Spleen (tissue), 11 donors: ENCODE results near the gene RNF128. TPM values are rescaled to one million over a fixed set of nuclear protein-coding genes. Genes with fewer than 3 reads are reported as not detected.

Experiments used
- DNase-seq: peaks from one replicate; pipeline ENCODE4 v3.0.0-alpha.2; 2020
- H3K27ac ChIP-seq, 8 donors: fragments of 200-600 bp; sonication (generic) in 7 of 8; 1 replicate in 4 of 8; 2 replicates in 4 of 8; pipeline versions ENCODE4 v1.5.0 to v1.8.0; 2016 to 2021; ENCODE audit warnings: inconsistent platforms in 4 of 8, mild to moderate bottlenecking in 4 of 8, moderate library complexity in 1 of 8
- H3K27me3 ChIP-seq, 7 donors: fragments of 200-600 bp; sonication (generic) in 6 of 7; replicated peaks in 1 of 7; 1 replicate in 4 of 7; 2 replicates in 3 of 7; pipeline versions ENCODE4 v1.5.0 to v1.8.0; 2016 to 2021; ENCODE audit warnings: inconsistent platforms in 3 of 7, mild to moderate bottlenecking in 1 of 7
- H3K36me3 ChIP-seq, 6 donors: fragments of 200-600 bp; sonication (generic) in 5 of 6; 1 replicate in 4 of 6; 2 replicates in 2 of 6; pipeline versions ENCODE4 v1.5.0 to v1.8.0; 2016 to 2021; ENCODE audit warnings: inconsistent platforms in 2 of 6
- H3K4me1 ChIP-seq, 6 donors: fragments of 200-600 bp; sonication (generic) in 5 of 6; 1 replicate in 3 of 6; 2 replicates in 3 of 6; pipeline versions ENCODE4 v1.5.0 to v1.8.0; 2016 to 2021; ENCODE audit warnings: inconsistent platforms in 3 of 6
- H3K4me3 ChIP-seq, 8 donors: fragments of 200-600 bp; sonication (generic) in 7 of 8; 1 replicate in 4 of 8; 2 replicates in 4 of 8; pipeline versions ENCODE4 v1.5.0 to v1.8.0; 2016 to 2021; ENCODE audit warnings: inconsistent platforms in 4 of 8, mild to moderate bottlenecking in 4 of 8, moderate library complexity in 2 of 8
- H3K9me3 ChIP-seq, 8 donors: fragments of 200-600 bp; sonication (generic) in 7 of 8; 1 replicate in 4 of 8; 2 replicates in 4 of 8; pipeline versions ENCODE4 v1.5.0 to v1.8.0; 2016 to 2021; ENCODE audit warnings: inconsistent platforms in 4 of 8
- POLR2A ChIP-seq, 3 donors: fragments of 450-650 bp; IDR thresholded peaks; one replicate each; pipeline ENCODE4 v1.5.1; 2017; ENCODE audit warnings: antibody characterized with exemption in 3 of 3, mild to moderate bottlenecking in 1 of 3
- POLR2AphosphoS5 ChIP-seq, 3 donors: sonication (generic); formaldehyde crosslinking; IDR thresholded peaks; one replicate each; pipeline ENCODE4 v1.5.1; 2017; ENCODE audit warnings: antibody characterized with exemption in 3 of 3
- whole genome bisulfite sequencing, 5 donors: extraction: QIAGEN DNeasy Blood & Tissue Kit in 3 of 5; methylation state at CpG; one replicate each; pipeline versions ENCODE4 v1.1.5 to v1.1.7; 2013 to 2018; 5-methylcytosine and 5-hydroxymethylcytosine counted together
- intact Hi-C: fragments of 100-400 bp; cut with DNase I; formaldehyde crosslinking; loops from one replicate; pipeline ENCODE4 v1.15.0; 2023; ENCODE audit warnings: low total_unique reads
- polyA plus RNA-seq, 3 donors: library from polyadenylated mRNA; stranded (reverse); fragments of 200-250 nt; gene quantifications; one replicate each; pipeline ENCODE4 v1.2.1, GENCODE V29; 2013
- total RNA-seq, 7 donors: library from RNA; depleted of rRNA in 3 of 7; stranded (reverse); fragments of >200 nt in 3 of 7; fragmentation: NEBNext Ultra II Directional in 4 of 7; extraction: Animal tissue kit (Norgen Biotek cat#: 25700) in 4 of 7; gene quantifications; one replicate each; pipeline versions ENCODE4 v1.1.0 to v1.2.1, GENCODE V29; 2016 to 2021
- TF ChIP-seq, protein P1 (sequence below), 11 experiments: fragments of 200-600 bp in 7 of 11; fragments of 450-650 bp in 4 of 11; sonication (generic) in 4 of 11; IDR thresholded peaks in 8 of 11; conservative IDR thresholded peaks in 3 of 11; 1 replicate in 7 of 11; 2 replicates in 4 of 11; pipeline versions ENCODE4 v1.4.0 to v1.8.0; 2016 to 2021; ENCODE audit warnings: antibody characterized with exemption in 11 of 11, inconsistent platforms in 4 of 11, mild to moderate bottlenecking in 1 of 11
- donor health status: healthy with polysubstance abuse.
- donor health status: DM: no; HTN: no; CAD: no; lungs with moderate emphysema.
- donor health status: DM: no; HTN: no; CAD: no.
- donor health status: Bipolar disorder and iron deficiency.
- donor health status: healthy.
- donor health status: DM: no; HTN: no; CAD: no.
- donor health status: DM: yes; HTN: yes; CAD: no.

RNF128 gene
- total and polyA plus RNA-seq, 10 donors = 0.10 to 0.60 TPM; not detected in 8

DNA sequence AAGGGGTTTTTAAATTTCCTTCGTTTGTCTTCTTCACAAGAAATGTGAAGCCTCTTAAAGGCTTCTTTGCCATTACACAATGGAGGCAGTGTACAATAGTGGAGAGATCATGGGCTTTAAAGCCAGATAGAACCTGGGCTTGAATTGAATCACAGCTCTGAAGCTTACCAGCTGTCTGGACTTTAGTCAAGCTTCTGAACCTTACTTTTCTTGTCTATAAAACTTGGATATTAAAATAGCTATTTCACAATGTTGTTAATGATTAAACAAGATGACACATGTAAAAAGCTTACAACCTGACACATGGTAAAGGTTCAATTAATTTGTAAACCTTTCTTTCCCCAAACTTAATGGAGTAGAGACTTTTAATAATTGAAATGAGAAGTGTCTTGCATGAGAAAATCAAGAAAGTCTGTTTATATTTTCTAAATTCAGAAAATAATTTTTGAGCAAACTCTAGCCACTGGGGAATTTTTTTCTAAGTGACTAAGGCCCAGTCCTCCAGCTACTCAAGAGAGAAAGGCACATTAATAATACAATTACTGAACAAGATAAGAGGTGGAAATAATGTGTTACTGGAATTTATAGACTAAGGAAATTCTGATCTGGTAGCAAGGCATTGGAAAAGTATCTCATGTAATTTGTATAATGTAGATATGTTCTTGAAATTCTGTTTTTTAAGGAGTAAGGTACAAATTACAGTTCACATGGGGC, 54.3 kb downstream of the RNF128 start:
- Histone ChIP-seq H3K4me3 (no peak overlapping the region), H3K9me3 (no peaks in the 10 kb centered on the region), H3K36me3 (no peaks in the 10 kb centered on the region), H3K27ac (no peak overlapping the region), H3K4me1 (no peaks in the 10 kb centered on the region), H3K27me3 (peaks cover 0 to 21% (median 0%) of the 10 kb centered on the region in 7 donors)
- DNase-seq = no peak
- intact Hi-C loops = no loop called here
- WGBS, 5 donors = 27 to 72% (median 53%) methylated on average over 1 of the region's 1 CpG
- TF ChIP-seq, protein P1, sequence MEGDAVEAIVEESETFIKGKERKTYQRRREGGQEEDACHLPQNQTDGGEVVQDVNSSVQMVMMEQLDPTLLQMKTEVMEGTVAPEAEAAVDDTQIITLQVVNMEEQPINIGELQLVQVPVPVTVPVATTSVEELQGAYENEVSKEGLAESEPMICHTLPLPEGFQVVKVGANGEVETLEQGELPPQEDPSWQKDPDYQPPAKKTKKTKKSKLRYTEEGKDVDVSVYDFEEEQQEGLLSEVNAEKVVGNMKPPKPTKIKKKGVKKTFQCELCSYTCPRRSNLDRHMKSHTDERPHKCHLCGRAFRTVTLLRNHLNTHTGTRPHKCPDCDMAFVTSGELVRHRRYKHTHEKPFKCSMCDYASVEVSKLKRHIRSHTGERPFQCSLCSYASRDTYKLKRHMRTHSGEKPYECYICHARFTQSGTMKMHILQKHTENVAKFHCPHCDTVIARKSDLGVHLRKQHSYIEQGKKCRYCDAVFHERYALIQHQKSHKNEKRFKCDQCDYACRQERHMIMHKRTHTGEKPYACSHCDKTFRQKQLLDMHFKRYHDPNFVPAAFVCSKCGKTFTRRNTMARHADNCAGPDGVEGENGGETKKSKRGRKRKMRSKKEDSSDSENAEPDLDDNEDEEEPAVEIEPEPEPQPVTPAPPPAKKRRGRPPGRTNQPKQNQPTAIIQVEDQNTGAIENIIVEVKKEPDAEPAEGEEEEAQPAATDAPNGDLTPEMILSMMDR (IDR thresholded peaks at IDR 0.05 in 8 of 11, conservative IDR thresholded peaks at IDR 0.05 in 3 of 11) = no peak
- TF ChIP-seq POLR2A (IDR thresholded peaks at IDR 0.05) = no peak
- no peak for TF ChIP-seq POLR2AphosphoS5 (IDR thresholded peaks at IDR 0.05)

DNA sequence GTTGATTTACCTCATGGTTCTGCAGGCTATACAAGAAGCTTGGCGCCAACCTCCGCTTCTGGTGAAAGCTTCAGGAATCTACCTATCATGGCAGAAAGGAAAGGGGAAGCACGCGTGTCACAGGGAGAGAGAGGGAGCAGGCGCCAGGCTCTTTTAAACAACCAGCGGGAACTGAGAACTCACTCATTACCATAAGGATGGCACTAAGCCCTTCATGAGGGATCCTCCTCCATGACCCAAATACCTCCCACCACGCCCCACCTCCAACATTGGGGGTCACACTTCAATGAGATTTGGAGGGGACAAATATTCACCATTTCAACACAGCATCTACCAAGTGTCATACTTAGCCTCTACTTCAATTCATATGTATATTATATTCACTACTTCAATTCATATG, 57.2 kb downstream of the RNF128 start:
- H3K36me3 ChIP-seq = no peaks in the 10 kb centered on the region
- intact Hi-C loops = no loop called here
- no peaks in the 10 kb centered on the region for H3K4me1 ChIP-seq
- no peaks in the 10 kb centered on the region for H3K9me3 ChIP-seq
- WGBS, 5 donors = 37 to 61% (median 49%) methylated on average over 7 of the region's 7 CpGs
- TF ChIP-seq POLR2A (IDR thresholded peaks at IDR 0.05) (no peak), POLR2AphosphoS5 (IDR thresholded peaks at IDR 0.05) (no peak)
- TF ChIP-seq, protein P1 (IDR thresholded peaks at IDR 0.05 in 8 of 11, conservative IDR thresholded peaks at IDR 0.05 in 3 of 11) = no peak
- H3K27ac ChIP-seq = no peak overlapping the region
- peaks cover 0 to 21% (median 0%) of the 10 kb centered on the region in 7 donors for H3K27me3 ChIP-seq
- no peak for DNase-seq
- H3K4me3 ChIP-seq = no peak overlapping the region

DNA sequence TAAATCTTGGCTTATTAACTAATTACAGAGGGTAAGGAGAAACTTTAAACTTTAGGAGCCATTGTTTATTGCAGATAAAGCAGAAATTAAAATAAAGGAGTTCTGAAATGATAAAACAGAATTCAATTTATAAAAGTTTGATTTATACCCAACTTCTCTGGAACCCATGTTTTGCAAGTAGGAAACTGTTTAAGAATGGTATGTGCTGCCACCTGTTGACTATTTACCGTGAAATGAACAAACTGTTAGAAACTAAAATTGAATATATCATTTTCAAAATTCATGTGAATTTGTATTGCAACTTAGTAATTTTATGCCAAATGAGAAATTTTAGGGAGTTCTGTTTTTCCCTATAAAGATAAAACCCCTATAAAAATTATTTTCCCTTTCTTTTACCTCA, 65.0 kb downstream of the RNF128 start:
- Histone ChIP-seq H3K27ac (no peak overlapping the region), H3K36me3 (no peaks in the 10 kb centered on the region), H3K4me1 (no peaks in the 10 kb centered on the region), H3K27me3 (no peaks in the 10 kb centered on the region), H3K9me3 (no peaks in the 10 kb centered on the region), H3K4me3 (no peak overlapping the region)
- TF ChIP-seq POLR2AphosphoS5 (IDR thresholded peaks at IDR 0.05) (no peak), POLR2A (IDR thresholded peaks at IDR 0.05) (no peak)
- TF ChIP-seq, protein P1 (IDR thresholded peaks at IDR 0.05 in 8 of 11, conservative IDR thresholded peaks at IDR 0.05 in 3 of 11) = peak in 3 of 11 experiments; percentile 13 to 22 (median 15)
- no peak for DNase-seq
- 0 to 4% (median 2%) methylated on average over 1 of the region's 1 CpG for WGBS, 5 donors
- intact Hi-C loops = loop anchor here (10.0 kb wide), 1 partner anchor 307 kb away; no protein-coding TSS in a partner anchor

DNA sequence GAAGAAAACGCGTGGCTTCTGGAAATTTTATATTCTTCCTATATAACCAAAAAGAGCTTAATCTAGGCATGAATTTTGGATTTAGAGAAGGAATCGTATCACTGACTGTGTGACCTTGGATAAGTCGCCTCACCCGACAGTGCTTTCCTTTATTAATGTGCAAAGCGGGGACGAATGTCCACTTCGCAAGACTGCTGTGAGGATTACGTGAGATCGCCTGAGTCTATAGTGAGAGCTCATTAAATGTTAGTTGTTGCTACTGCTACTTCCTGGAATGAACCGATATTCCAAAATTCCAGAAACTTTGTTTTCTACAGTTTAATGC, 75.5 kb downstream of the RNF128 start:
- Histone ChIP-seq H3K4me3 (peak overlapping the region; percentile 34 to 72 (median 46)), H3K27me3 (peaks cover 0 to 24% (median 0%) of the 10 kb centered on the region in 7 donors), H3K27ac (peak overlapping the region in 5 of 8 donors; percentile 28 to 59 (median 50)), H3K36me3 (no peaks in the 10 kb centered on the region), H3K9me3 (no peaks in the 10 kb centered on the region), H3K4me1 (no peaks in the 10 kb centered on the region)
- TF ChIP-seq POLR2AphosphoS5 (IDR thresholded peaks at IDR 0.05) (no peak), POLR2A (IDR thresholded peaks at IDR 0.05) (no peak)
- TF ChIP-seq, protein P1 (IDR thresholded peaks at IDR 0.05 in 8 of 11, conservative IDR thresholded peaks at IDR 0.05 in 3 of 11) = no peak
- 5 to 34% (median 9%) methylated on average over 11 of the region's 11 CpGs for WGBS, 5 donors
- DNase-seq = no peak
- intact Hi-C loops = no loop called here
